H1 (cell line): ENCODE data around the gene METRNL. TPM values are rescaled to one million over a fixed set of nuclear protein-coding genes. Genes with fewer than 3 reads are reported as not detected.

Experiments
- CTCF ChIA-PET: fragments of 300-600 bp; sonication (Branson Sonifier 250); formaldehyde crosslinking; loops from one replicate; lab custom pipeline; 2021; ENCODE audit not compliant: partially characterized antibody; lab: Charles Lee
- POLR2A ChIA-PET: fragments of 300-600 bp; sonication (Branson Sonifier 250); formaldehyde crosslinking; loops from one replicate; lab custom pipeline; 2021; ENCODE audit warnings: inconsistent platforms; ENCODE audit not compliant: partially characterized antibody; lab: Charles Lee
- DNase-seq, 2 experiments: peaks; one replicate each; pipeline versions ENCODE4 v3.0.0 to v3.0.0-alpha.2; 2010 to 2022; ENCODE audit warnings: low spot score in 2 of 2, low read depth in 1 of 2, mixed read lengths in 1 of 2
- FAIRE-seq: peaks from 2 replicates; lab custom pipeline; 2011; peaks lifted over from hg19 to GRCh38; lab: Jason Lieb, UNC
- H2AFZ ChIP-seq: 2 replicates; pipeline ENCODE4 v1.8.1; 2012; ENCODE audit warnings: low read length, inconsistent platforms
- H2AK5ac ChIP-seq: 2 replicates; pipeline ENCODE4 v1.6.1; 2013; ENCODE audit warnings: low read depth, low read length
- H2BK120ac ChIP-seq: replicated peaks from 2 replicates; pipeline ENCODE3; 2013; ENCODE audit warnings: low read depth, low read length, inconsistent platforms
- H2BK12ac ChIP-seq: 2 replicates; pipeline ENCODE4 v1.6.1; 2013; ENCODE audit warnings: low read depth, low read length
- H2BK15ac ChIP-seq: 2 replicates; pipeline ENCODE4 v1.6.1; 2013; ENCODE audit warnings: low read length
- H2BK20ac ChIP-seq: 2 replicates; pipeline ENCODE4 v1.6.1; 2013; ENCODE audit warnings: low read length
- H2BK5ac ChIP-seq: 2 replicates; pipeline ENCODE4 v1.6.1; 2013; ENCODE audit warnings: low read depth, low read length
- H3K14ac ChIP-seq: 2 replicates; pipeline ENCODE4 v1.6.1; 2013; ENCODE audit warnings: inconsistent platforms; ENCODE audit not compliant: insufficient read length
- H3K18ac ChIP-seq: 2 replicates; pipeline ENCODE4 v1.6.1; 2013; ENCODE audit warnings: low read length; ENCODE audit errors: extremely low read depth
- H3K23ac ChIP-seq: 2 replicates; pipeline ENCODE4 v1.6.1; 2013; ENCODE audit warnings: inconsistent platforms; ENCODE audit not compliant: insufficient read length
- H3K23me2 ChIP-seq: 2 replicates; pipeline ENCODE4 v1.6.1; 2013; ENCODE audit warnings: low read depth, low read length
- H3K27ac ChIP-seq: 2 replicates; pipeline ENCODE4 v1.6.1; 2011; ENCODE audit warnings: low read depth, low read length, inconsistent platforms
- H3K27me3 ChIP-seq, 4 experiments: replicated peaks in 1 of 4; 1 replicate in 1 of 4; 2 replicates in 3 of 4; pipeline versions ENCODE4 v1.6.1 to v1.8.1; 2011 to 2013; ENCODE audit warnings: low read length in 3 of 4, mild to moderate bottlenecking in 3 of 4, inconsistent platforms in 2 of 4, mixed read lengths in 2 of 4, moderate library complexity in 1 of 4; ENCODE audit not compliant: control insufficient read depth in 3 of 4, insufficient read depth in 3 of 4; ENCODE audit errors: extremely low read depth in 1 of 4
- H3K36me3 ChIP-seq, 4 experiments: 2 replicates each; pipeline versions ENCODE4 v1.6.1 to v1.8.1; 2011 to 2013; ENCODE audit warnings: mild to moderate bottlenecking in 4 of 4, low read length in 3 of 4, moderate library complexity in 2 of 4, control low read depth in 1 of 4, inconsistent platforms in 1 of 4; ENCODE audit not compliant: insufficient read depth in 4 of 4, control insufficient read depth in 2 of 4
- H3K4ac ChIP-seq: replicated peaks from 2 replicates; pipeline ENCODE3; 2013; ENCODE audit warnings: low read length, low read depth, mixed read lengths, inconsistent platforms; ENCODE audit not compliant: insufficient read length
- H3K4me1 ChIP-seq, 4 experiments: replicated peaks in 1 of 4; 1 replicate in 1 of 4; 2 replicates in 3 of 4; pipeline versions ENCODE4 v1.6.1 to v1.8.1; 2011 to 2013; ENCODE audit warnings: low read length in 3 of 4, inconsistent platforms in 2 of 4, mixed read lengths in 1 of 4; ENCODE audit not compliant: insufficient read depth in 4 of 4, control insufficient read depth in 3 of 4
- H3K4me2 ChIP-seq, 2 experiments: 2 replicates each; pipeline versions ENCODE4 v1.6.1 to v1.8.1; 2011 to 2013; ENCODE audit warnings: low read depth in 2 of 2, low read length in 2 of 2, control low read depth in 1 of 2, inconsistent platforms in 1 of 2, mild to moderate bottlenecking in 1 of 2; ENCODE audit not compliant: insufficient read depth in 1 of 2
- H3K4me3 ChIP-seq, 4 experiments: fragments of 200-600, 300-600 bp in 1 of 4; sonication (generic), shearing (Covaris generic), sonication (Bioruptor Twin) in 1 of 4; 2 replicates each; pipeline versions ENCODE4 v1.5.1 to v1.8.1; 2011 to 2016; ENCODE audit warnings: low read length in 4 of 4, low read depth in 3 of 4, control low read depth in 2 of 4, inconsistent platforms in 2 of 4, mild to moderate bottlenecking in 2 of 4, mixed read lengths in 1 of 4, moderate library complexity in 1 of 4; ENCODE audit not compliant: insufficient read depth in 2 of 4; ENCODE audit errors: extremely low read depth in 1 of 4
- H3K56ac ChIP-seq: replicated peaks from 2 replicates; pipeline ENCODE3; 2013; ENCODE audit warnings: low read depth, mild to moderate bottlenecking, mixed read lengths, low read length, inconsistent platforms; ENCODE audit not compliant: insufficient read length
- H3K79me1 ChIP-seq: 2 replicates; pipeline ENCODE4 v1.6.1; 2013; ENCODE audit warnings: low read depth, low read length, control low read depth
- H3K79me2 ChIP-seq, 2 experiments: 2 replicates each; pipeline versions ENCODE4 v1.6.1 to v1.8.1; 2012 to 2013; ENCODE audit warnings: low read length in 2 of 2, mild to moderate bottlenecking in 2 of 2, inconsistent platforms in 1 of 2; ENCODE audit not compliant: insufficient read depth in 2 of 2, control insufficient read depth in 1 of 2
- H3K9ac ChIP-seq, 4 experiments: replicated peaks in 1 of 4; 1 replicate in 1 of 4; 2 replicates in 3 of 4; pipeline versions ENCODE4 v1.6.1 to v1.8.1; 2011 to 2013; ENCODE audit warnings: low read depth in 3 of 4, low read length in 3 of 4, control low read depth in 2 of 4, mild to moderate bottlenecking in 2 of 4, moderate library complexity in 2 of 4, inconsistent platforms in 1 of 4; ENCODE audit errors: extremely low read depth in 1 of 4
- H3K9me3 ChIP-seq, 2 experiments: 2 replicates each; pipeline versions ENCODE4 v1.6.1 to v1.8.1; 2012 to 2013; ENCODE audit warnings: mild to moderate bottlenecking in 2 of 2, moderate library complexity in 2 of 2, control low read depth in 1 of 2, inconsistent platforms in 1 of 2, low read depth in 1 of 2, low read length in 1 of 2, mixed read lengths in 1 of 2; ENCODE audit not compliant: insufficient read depth in 2 of 2
- H4K20me1 ChIP-seq, 2 experiments: replicated peaks in 1 of 2; 2 replicates each; pipeline versions ENCODE3 to v1.8.1; 2011 to 2013; ENCODE audit warnings: inconsistent platforms in 2 of 2, low read length in 2 of 2, mild to moderate bottlenecking in 1 of 2; ENCODE audit not compliant: insufficient read depth in 2 of 2, control insufficient read depth in 1 of 2
- H4K5ac ChIP-seq: 2 replicates; pipeline ENCODE4 v1.6.1; 2013; ENCODE audit warnings: low read length, low read depth, mixed read lengths, inconsistent platforms; ENCODE audit not compliant: insufficient read length
- H4K8ac ChIP-seq: 2 replicates; pipeline ENCODE4 v1.8.0; 2013; ENCODE audit warnings: mild to moderate bottlenecking, moderate library complexity, low read length, inconsistent platforms; ENCODE audit not compliant: insufficient read depth; ENCODE audit errors: extremely low read depth
- H4K91ac ChIP-seq: replicated peaks from 2 replicates; pipeline ENCODE3; 2013; ENCODE audit warnings: low read length, mixed read lengths, inconsistent platforms; ENCODE audit not compliant: insufficient read length
- CEBPB ChIP-seq: IDR thresholded peaks from 2 replicates; pipeline ENCODE4 v1.6.1; 2012; ENCODE audit warnings: low read depth, low read length
- POLR2AphosphoS5 ChIP-seq: IDR thresholded peaks from 2 replicates; pipeline ENCODE4 v1.6.1; 2011; ENCODE audit warnings: low read depth, low read length
- SAP30 ChIP-seq: fragments of 300-600 bp; sonication (generic); IDR thresholded peaks from 2 replicates; pipeline ENCODE4 v1.7.1; 2012; ENCODE audit warnings: low read length, moderate library complexity, mild to moderate bottlenecking, inconsistent platforms; ENCODE audit not compliant: insufficient read depth, insufficient replicate concordance
- SIN3A ChIP-seq, 2 experiments: IDR thresholded peaks in 1 of 2; conservative IDR thresholded peaks in 1 of 2; 2 replicates each; pipeline ENCODE4 v1.6.1; 2011 to 2012; ENCODE audit warnings: low read length in 2 of 2, improper control_type of control experiment in 1 of 2, low read depth in 1 of 2, mild to moderate bottlenecking in 1 of 2
- SP1 ChIP-seq: IDR thresholded peaks from 2 replicates; pipeline ENCODE4 v1.6.1; 2011; ENCODE audit warnings: low read depth, low read length
- TAF7 ChIP-seq: optimal IDR thresholded peaks from 2 replicates; pipeline ENCODE3; 2011; ENCODE audit warnings: low read depth, mild to moderate bottlenecking, inconsistent platforms, low read length, moderate library complexity, borderline replicate concordance
- TBP ChIP-seq: IDR thresholded peaks from 2 replicates; pipeline ENCODE4 v1.6.1; 2011; ENCODE audit warnings: low read depth, low read length, improper control_type of control experiment
- YY1 ChIP-seq: IDR thresholded peaks from 2 replicates; pipeline ENCODE4 v1.6.1; 2011; ENCODE audit warnings: low read depth, mild to moderate bottlenecking, low read length
- WGBS, 2 experiments: shearing (Covaris generic) in 1 of 2; methylation state at CpG; one replicate each; pipeline versions ENCODE4 v1.1.6 to v1.1.7; 2013 to 2015; ENCODE audit warnings: low lambda C conversion rate in 2 of 2, mixed read lengths in 2 of 2, inconsistent platforms in 1 of 2, low coverage in 1 of 2, missing lambda C conversion rate in 1 of 2; ENCODE audit not compliant: insufficient replicate concordance in 2 of 2, insufficient coverage in 1 of 2, insufficient read length in 1 of 2; ENCODE audit errors: extremely low coverage in 1 of 2, missing lambda C conversion rate in 1 of 2; 5-methylcytosine and 5-hydroxymethylcytosine counted together
- polyA plus RNA-seq, 7 experiments: library from polyadenylated mRNA; depleted of rRNA in 3 of 7; stranded (reverse) in 5 of 7; unstranded in 2 of 7; fragments of >200 nt in 5 of 7; fragments of 200-250 nt in 2 of 7; gene quantifications; 1 replicate in 5 of 7; 2 replicates in 1 of 7; 4 replicates in 1 of 7; pipeline versions ENCODE4 v1.2.1 to v1.2.3, GENCODE V29; 2011 to 2013; ENCODE audit warnings: missing spikeins in 2 of 7, mixed read lengths in 2 of 7
- total RNA-seq: library from RNA; stranded (reverse); fragmentation: NEBNext Ultra II Directional; extraction: Animal tissue kit (Norgen Biotek cat#: 25700); gene quantifications from 2 replicates; pipeline ENCODE4 v1.2.1, GENCODE V29; 2021

METRNL gene
- total and polyA plus RNA-seq, 2 of the 8 experiments (the other 6 are each of a cell fraction or from before 2014, with no cell fraction given), result 13.9 to 14.2 TPM

GRCh38 chr17:83115832-83116231 lies 36.4 kb downstream of the METRNL start:
- no peak overlapping the region for H3K4ac ChIP-seq
- WGBS, 2 experiments, result 93% methylated on average over 12 of the region's 18 CpGs; no CpG with 5 or more reads in 1 of the 2 experiments
- no peak overlapping the region for H2BK12ac ChIP-seq
- peaks cover 6 to 52% of the 10 kb centered on the region in 2 experiments; a peak in 3 of 4 replicates for H3K9me3 ChIP-seq
- H3K23me2 ChIP-seq, result no peaks in the 10 kb centered on the region
- no peak overlapping the region for H2AFZ ChIP-seq
- H3K4me2 ChIP-seq, result no peak overlapping the region
- no peak overlapping the region for H4K5ac ChIP-seq
- H3K14ac ChIP-seq, result no peak overlapping the region
- H3K4me3 ChIP-seq, result no peak overlapping the region
- CTCF ChIA-PET, result interaction anchor here (0.6 to 3.7 kb wide), 5 partner anchors 9 to 190 kb away, joined by 3 to 18 read pairs (median 4); no protein-coding TSS in a partner anchor
- no peaks in the 10 kb centered on the region for H3K79me2 ChIP-seq
- no peaks in the 10 kb centered on the region for H4K20me1 ChIP-seq
- H3K9ac ChIP-seq, result no peak overlapping the region
- H3K36me3 ChIP-seq, result no peaks in the 10 kb centered on the region
- DNase-seq, result no peak
- H4K8ac ChIP-seq, result no peak overlapping the region
- no peaks in the 10 kb centered on the region for H3K79me1 ChIP-seq
- H2BK120ac ChIP-seq, result no peak overlapping the region
- H2BK15ac ChIP-seq, result no peak overlapping the region
- no peak overlapping the region for H2BK20ac ChIP-seq
- H3K27ac ChIP-seq, result no peak overlapping the region
- TF ChIP-seq CEBPB (no peak), SP1 (no peak), SIN3A (conservative IDR thresholded peaks at IDR 0.05 in 1 of 2, IDR thresholded peaks at IDR 0.05 in 1 of 2; ENCODE audit: low read depth in 1 of 2, low read length in 2 of 2) (no peak), YY1 (no peak), SAP30 (no peak), TAF7 (no peak), POLR2AphosphoS5 (no peak), TBP (no peak)
- TF ChIP-seq, all 59 proteins: peak for 0
- H4K91ac ChIP-seq, result no peak overlapping the region
- no peak overlapping the region for H3K23ac ChIP-seq
- H3K27me3 ChIP-seq, result peaks cover 0 to 8% (median 4%) of the 10 kb centered on the region in 4 experiments; a peak in 5 of 7 replicates
- no peak overlapping the region for H3K18ac ChIP-seq
- FAIRE-seq, result no peak
- peaks cover 0 to 5% (median 0%) of the 10 kb centered on the region in 4 experiments; a peak in 1 of 7 replicates for H3K4me1 ChIP-seq
- POLR2A ChIA-PET, result no interaction called here
- H2BK5ac ChIP-seq, result no peak overlapping the region
- no peak overlapping the region for H3K56ac ChIP-seq
- no peak overlapping the region for H2AK5ac ChIP-seq
